Left renal pelvis (tissue), 4 donors: Measurements from ENCODE around the gene RAB11FIP3. TPM values are rescaled to one million over a fixed set of nuclear protein-coding genes. Genes with fewer than 3 reads are reported as not detected.

ENCODE experiments used
- DNase-seq, 4 donors: peaks; one replicate each; pipeline ENCODE4 v3.0.0-alpha.2; 2013; ENCODE audit warnings: low read depth in 4 of 4, low spot score in 3 of 4
- polyA plus RNA-seq, 4 donors: library from polyadenylated mRNA; unstranded; fragments of 120-200 nt; gene quantifications; one replicate each; pipeline ENCODE4 v1.2.1, GENCODE V29; 2013; ENCODE audit not compliant: insufficient read length in 4 of 4

The RAB11FIP3 gene
- polyA plus RNA-seq, 4 donors: 44.2 to 144 (median 76.4) TPM

GRCh38 chr16:548586-548985, 123.1 kb downstream of the RAB11FIP3 start:
- no peak for DNase-seq

GRCh38 chr16:549544-550263, 124.3 kb downstream of the RAB11FIP3 start:
- no peak for DNase-seq

- DNase-seq: no peak
Measured at GRCh38 chr16:551210-551609, 125.8 kb downstream of the RAB11FIP3 start.

GRCh38 chr16:552171-552570, 126.7 kb downstream of the RAB11FIP3 start:
- DNase-seq: no peak

GRCh38 chr16:553601-554296, 128.3 kb downstream of the RAB11FIP3 start:
- DNase-seq: no peak

- no peak for DNase-seq
Measured at GRCh38 chr16:554297-554621, 128.8 kb downstream of the RAB11FIP3 start.

GRCh38 chr16:554640-555365, 129.4 kb downstream of the RAB11FIP3 start:
- DNase-seq: no peak

GRCh38 chr16:555528-556473, 130.4 kb downstream of the RAB11FIP3 start:
- no peak for DNase-seq

GRCh38 chr16:556474-557173, 131.2 kb downstream of the RAB11FIP3 start:
- DNase-seq: no peak

GRCh38 chr16:557463-558297, 132.2 kb downstream of the RAB11FIP3 start:
- no peak for DNase-seq

- DNase-seq: no peak
Measured at GRCh38 chr16:558298-559020, 133.0 kb downstream of the RAB11FIP3 start.

GRCh38 chr16:559021-559380, 133.6 kb downstream of the RAB11FIP3 start:
- no peak for DNase-seq

- DNase-seq: no peak
Measured at GRCh38 chr16:559411-560203, 134.2 kb downstream of the RAB11FIP3 start.

GRCh38 chr16:560204-560700, 134.8 kb downstream of the RAB11FIP3 start, which contains the start of gene PRR35:
PRR35 (plus strand) TSS chr16:560394; CDS start chr16:563295, 2,901 bp downstream.
- DNase-seq: no peak

GRCh38 chr16:560701-561412, 135.4 kb downstream of the RAB11FIP3 start:
- no peak for DNase-seq

GRCh38 chr16:561413-561794, 136.0 kb downstream of the RAB11FIP3 start:
- no peak for DNase-seq
